ENCODE data around the gene ZMIZ1. TPM values are rescaled to one million over a fixed set of nuclear protein-coding genes. Genes with fewer than 3 reads are reported as not detected.

ZMIZ1 gene
- total and polyA plus RNA-seq, 9 donors: 16.3 to 55.7 (median 38.1) TPM

DNA sequence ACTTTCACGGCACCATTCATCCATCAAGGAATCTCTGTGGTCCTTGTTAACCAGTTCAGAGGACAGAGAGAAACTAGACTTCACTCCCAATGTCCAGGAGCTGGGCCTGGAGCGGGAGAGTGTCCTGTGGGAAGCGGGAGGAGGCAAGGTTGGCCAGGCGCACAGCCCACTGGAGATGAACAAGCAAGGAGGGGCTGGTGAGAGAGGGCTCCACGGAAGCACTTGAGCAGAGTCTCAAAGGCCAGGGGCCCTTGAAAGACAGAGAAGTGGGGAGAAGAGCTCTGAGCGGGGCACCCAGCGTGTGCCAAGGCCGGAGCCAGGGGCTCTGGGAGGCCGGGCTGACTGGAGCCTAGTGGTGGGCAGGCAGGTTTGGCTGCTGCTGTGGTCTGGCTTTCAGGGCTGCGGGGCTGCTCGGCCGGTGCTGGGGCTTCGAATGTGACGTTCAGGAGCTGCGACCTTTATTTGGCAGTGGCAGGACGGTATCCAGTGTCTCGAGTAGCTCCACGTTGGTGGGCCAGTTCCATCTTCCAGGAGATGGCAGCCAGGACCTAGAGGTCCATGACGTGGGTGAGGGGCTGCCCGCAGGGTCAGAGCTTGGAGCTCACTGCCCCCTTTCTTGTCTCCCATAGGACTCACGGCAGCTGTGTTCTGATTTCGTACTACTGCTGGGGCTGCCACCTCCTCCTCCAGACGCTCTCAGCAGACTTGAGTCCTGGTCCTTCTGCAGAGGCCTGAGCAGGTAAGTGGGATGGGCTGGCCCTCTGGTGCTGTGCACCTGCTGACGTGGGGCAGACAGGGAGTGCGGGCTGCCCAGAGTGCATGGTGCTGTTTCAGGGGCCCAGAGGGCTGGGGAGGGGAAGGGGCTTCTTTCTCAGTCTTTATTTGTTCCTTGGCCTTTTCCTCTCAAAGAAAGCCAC, 49.8 kb downstream of the ZMIZ1 start:
- Histone ChIP-seq H3K4me1 (ENCODE audit: control insufficient read depth, insufficient read depth, low read length) (peaks cover 62% of the 10 kb centered on the region), H3K9me3 (replicated peaks; ENCODE audit: control insufficient read depth, low read depth, low read length) (no peaks in the 10 kb centered on the region), H3K27ac (ENCODE audit: low read length) (no peak overlapping the region), H3K36me3 (ENCODE audit: control insufficient read depth, insufficient read depth, low read length) (peaks cover 35% of the 10 kb centered on the region), H3K27me3 (ENCODE audit: control insufficient read depth, insufficient read depth, low read length) (no peaks in the 10 kb centered on the region), H3K4me3 (ENCODE audit: low read length) (no peak overlapping the region)
- 70% methylated on average over 16 of the region's 25 CpGs for WGBS (ENCODE audit: insufficient coverage)
- DNase-seq: no peak

DNA sequence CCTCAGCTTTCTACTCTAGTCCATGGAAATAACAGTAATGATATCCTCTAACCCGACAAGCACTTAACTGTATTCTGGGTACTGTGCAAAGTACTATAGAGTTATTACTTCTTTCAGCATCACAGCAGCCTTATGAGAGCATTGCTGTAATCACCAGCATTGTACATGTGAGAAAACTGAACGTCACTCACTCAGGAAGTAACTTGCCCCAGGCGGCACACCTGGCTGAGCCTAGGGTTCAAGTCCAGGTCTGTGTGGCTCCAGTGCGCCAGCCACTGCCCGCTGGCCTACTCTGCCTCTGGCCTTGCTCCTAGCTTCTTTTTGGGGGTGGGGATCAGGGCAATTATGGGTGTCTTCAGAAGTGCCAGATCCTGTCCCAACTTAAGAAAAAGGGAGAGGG, 50.5 kb downstream of the ZMIZ1 start:
- H3K27me3 ChIP-seq (ENCODE audit: control insufficient read depth, insufficient read depth, low read length): no peaks in the 10 kb centered on the region
- no peak overlapping the region for H3K4me3 ChIP-seq (ENCODE audit: low read length)
- H3K4me1 ChIP-seq (ENCODE audit: control insufficient read depth, insufficient read depth, low read length): peaks cover 62% of the 10 kb centered on the region
- no peak overlapping the region for H3K27ac ChIP-seq (ENCODE audit: low read length)
- DNase-seq: no peak
- H3K9me3 ChIP-seq (replicated peaks; ENCODE audit: control insufficient read depth, low read depth, low read length): no peaks in the 10 kb centered on the region
- peaks cover 41% of the 10 kb centered on the region for H3K36me3 ChIP-seq (ENCODE audit: control insufficient read depth, insufficient read depth, low read length)
- WGBS (ENCODE audit: insufficient coverage): 85% methylated on average over 4 of the region's 5 CpGs

DNA sequence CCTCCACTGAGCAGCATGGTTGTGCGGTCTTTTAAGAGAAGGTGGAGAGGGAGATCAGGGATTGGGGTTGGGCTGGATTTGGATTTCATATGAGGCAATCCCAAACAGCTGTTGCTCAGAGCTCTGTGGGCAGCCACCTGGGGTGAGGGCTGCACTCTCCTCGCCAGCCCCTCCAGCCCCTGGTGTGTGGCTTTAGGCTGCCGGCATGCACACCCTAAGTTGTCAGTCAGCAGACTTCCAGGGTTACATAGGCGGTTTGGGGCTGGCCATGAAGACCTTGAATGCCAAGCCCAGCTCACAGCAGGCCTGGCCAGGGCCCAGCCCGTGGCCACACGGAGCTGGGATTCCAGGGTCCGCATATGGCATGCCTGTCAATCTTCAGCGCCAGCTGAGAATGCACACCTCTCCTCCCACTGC, 54.8 kb downstream of the ZMIZ1 start:
- 65% methylated on average over 8 of the region's 8 CpGs for whole genome bisulfite sequencing (ENCODE audit: insufficient coverage)
- H3K36me3 ChIP-seq (ENCODE audit: control insufficient read depth, insufficient read depth, low read length): peaks cover 62% of the 10 kb centered on the region
- H3K4me3 ChIP-seq (ENCODE audit: low read length): no peak overlapping the region
- H3K27me3 ChIP-seq (ENCODE audit: control insufficient read depth, insufficient read depth, low read length): no peaks in the 10 kb centered on the region
- peaks cover 63% of the 10 kb centered on the region for H3K4me1 ChIP-seq (ENCODE audit: control insufficient read depth, insufficient read depth, low read length)
- H3K27ac ChIP-seq (ENCODE audit: low read length): peak overlapping the region; percentile 76
- peak; percentile 90 for DNase-seq
- H3K9me3 ChIP-seq (replicated peaks; ENCODE audit: control insufficient read depth, low read depth, low read length): no peaks in the 10 kb centered on the region

DNA sequence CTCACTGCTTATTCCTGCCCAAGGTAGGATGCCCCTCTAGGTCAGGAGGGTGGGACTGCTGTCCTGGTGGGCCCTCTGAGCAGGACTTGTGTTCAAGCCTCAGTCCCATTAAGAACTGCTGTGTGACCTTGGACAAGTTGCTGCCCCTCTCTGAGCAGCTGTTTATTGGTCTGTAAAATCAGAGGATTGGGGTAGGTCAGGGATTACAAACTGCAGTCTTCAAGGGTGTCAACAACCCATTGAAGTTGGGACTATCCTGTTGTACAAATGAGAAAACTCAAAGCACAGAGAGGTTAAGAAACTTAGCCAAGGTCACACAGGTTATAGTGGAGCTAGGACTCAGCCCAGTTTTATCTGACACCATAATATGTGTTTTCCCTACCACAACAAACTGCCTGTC, 55.3 kb downstream of the ZMIZ1 start:
- Histone ChIP-seq H3K4me3 (ENCODE audit: low read length) (no peak overlapping the region), H3K9me3 (replicated peaks; ENCODE audit: control insufficient read depth, low read depth, low read length) (no peaks in the 10 kb centered on the region), H3K27ac (ENCODE audit: low read length) (peak overlapping the region; percentile 87), H3K36me3 (ENCODE audit: control insufficient read depth, insufficient read depth, low read length) (peaks cover 61% of the 10 kb centered on the region), H3K27me3 (ENCODE audit: control insufficient read depth, insufficient read depth, low read length) (no peaks in the 10 kb centered on the region), H3K4me1 (ENCODE audit: control insufficient read depth, insufficient read depth, low read length) (peaks cover 64% of the 10 kb centered on the region)
- DNase-seq: no peak

DNA sequence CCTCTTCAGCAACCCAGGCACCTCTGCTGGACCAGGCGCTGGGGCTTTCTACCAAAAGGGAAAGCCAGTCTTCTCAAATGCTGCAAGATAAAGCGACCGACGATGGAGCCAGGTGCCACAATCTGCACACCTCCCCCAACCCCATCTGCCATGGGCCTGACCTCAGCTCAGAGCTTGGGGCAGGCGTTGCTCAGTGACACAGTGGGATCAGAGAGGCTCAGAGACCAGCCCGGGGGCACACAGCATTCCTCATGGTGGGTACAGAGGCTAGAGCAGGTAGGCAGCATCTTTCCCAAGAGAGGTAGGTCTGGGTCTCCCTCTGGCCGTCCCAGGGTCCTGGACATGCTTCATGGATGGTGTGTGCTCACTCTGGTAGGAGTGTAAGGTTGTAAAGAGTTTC, 56.3 kb downstream of the ZMIZ1 start:
- H3K27me3 ChIP-seq (ENCODE audit: control insufficient read depth, insufficient read depth, low read length): no peaks in the 10 kb centered on the region
- 83% methylated on average over 2 of the region's 7 CpGs for WGBS (ENCODE audit: insufficient coverage)
- H3K36me3 ChIP-seq (ENCODE audit: control insufficient read depth, insufficient read depth, low read length): peaks cover 53% of the 10 kb centered on the region
- no peak overlapping the region for H3K4me3 ChIP-seq (ENCODE audit: low read length)
- H3K9me3 ChIP-seq (replicated peaks; ENCODE audit: control insufficient read depth, low read depth, low read length): no peaks in the 10 kb centered on the region
- no peak for DNase-seq
- H3K4me1 ChIP-seq (ENCODE audit: control insufficient read depth, insufficient read depth, low read length): peaks cover 75% of the 10 kb centered on the region
- H3K27ac ChIP-seq (ENCODE audit: low read length): no peak overlapping the region

DNA sequence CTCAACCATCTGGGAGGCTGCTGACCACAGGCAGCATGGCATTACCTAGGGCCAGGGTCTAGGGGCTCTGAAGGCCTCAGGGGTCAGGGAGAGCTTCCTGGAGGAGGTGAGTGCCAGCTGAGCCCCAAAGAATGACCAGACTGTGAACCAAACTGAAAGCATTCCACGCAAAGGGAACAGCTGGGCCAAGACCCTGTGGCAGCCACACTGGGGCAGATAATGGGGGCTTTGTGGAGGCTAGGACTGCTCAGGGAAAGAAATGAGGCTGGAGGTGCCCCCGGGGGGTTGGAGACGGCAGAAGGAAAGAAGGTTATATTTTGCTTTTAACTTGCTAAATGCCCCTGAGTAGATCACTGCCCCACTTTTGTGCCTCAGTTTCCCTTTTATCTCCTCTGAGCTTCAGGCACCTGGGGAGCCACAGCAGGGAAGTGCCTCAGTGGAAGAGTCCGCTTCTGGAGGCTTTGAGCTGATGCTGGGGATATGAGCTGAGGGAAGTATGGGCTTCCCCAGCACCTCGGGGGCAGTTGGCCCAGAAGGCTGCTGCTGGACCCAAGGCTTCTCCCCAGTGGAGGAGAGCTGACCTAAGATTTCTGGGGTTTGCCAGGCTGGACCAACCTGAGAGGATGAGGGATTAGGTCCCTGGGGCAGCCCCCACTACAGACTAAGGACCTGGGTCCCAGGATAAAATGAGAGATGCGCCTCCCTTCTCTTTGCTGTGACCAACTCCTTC, 57.8 kb downstream of the ZMIZ1 start:
- H3K9me3 ChIP-seq (replicated peaks; ENCODE audit: control insufficient read depth, low read depth, low read length): no peaks in the 10 kb centered on the region
- no peaks in the 10 kb centered on the region for H3K27me3 ChIP-seq (ENCODE audit: control insufficient read depth, insufficient read depth, low read length)
- H3K27ac ChIP-seq (ENCODE audit: low read length): no peak overlapping the region
- peaks cover 46% of the 10 kb centered on the region for H3K36me3 ChIP-seq (ENCODE audit: control insufficient read depth, insufficient read depth, low read length)
- 86% methylated on average over 2 of the region's 6 CpGs for WGBS (ENCODE audit: insufficient coverage)
- peaks cover 85% of the 10 kb centered on the region for H3K4me1 ChIP-seq (ENCODE audit: control insufficient read depth, insufficient read depth, low read length)
- DNase-seq: no peak
- no peak overlapping the region for H3K4me3 ChIP-seq (ENCODE audit: low read length)

DNA sequence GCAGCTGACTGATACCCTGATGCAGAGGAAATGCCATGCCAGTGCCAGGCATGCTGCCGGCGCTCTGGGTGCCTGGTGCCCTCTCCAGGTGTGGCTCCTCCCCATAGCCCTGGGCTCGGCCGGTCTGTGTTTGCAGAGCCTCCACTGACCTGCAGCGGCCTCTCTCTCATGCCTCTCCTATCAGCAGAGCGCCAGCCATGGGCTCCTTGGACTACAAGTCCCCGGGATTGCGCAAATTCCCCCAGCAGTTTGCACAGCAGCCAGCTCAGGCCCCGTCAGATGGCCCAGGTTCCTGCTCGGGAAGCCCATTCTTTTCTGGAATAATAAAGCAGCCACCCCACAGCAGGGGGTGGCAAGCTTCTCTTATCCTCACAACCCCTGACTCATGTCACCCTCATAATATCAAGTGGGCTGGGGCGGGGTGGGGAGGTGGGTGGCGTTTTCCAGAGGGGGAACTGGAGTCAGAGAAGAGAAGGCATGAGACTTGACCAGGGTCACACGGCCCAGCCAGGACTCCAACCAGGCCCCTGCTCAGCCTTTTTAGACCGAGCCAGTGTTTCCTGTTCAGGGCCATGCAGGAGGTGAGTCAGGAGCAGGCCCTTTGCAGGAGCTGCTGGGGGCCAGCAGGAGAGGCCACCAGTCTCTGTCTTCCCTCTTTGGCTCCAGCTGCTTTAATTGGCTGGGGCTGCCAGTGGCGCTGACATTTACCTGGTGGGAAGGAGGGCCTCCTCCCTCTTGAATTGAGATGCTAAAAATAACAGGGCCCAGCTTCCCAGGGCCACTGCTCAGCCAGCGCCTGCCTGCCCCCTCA, 58.6 kb downstream of the ZMIZ1 start:
- 69% methylated on average over 13 of the region's 16 CpGs for WGBS (ENCODE audit: insufficient coverage)
- H3K36me3 ChIP-seq (ENCODE audit: control insufficient read depth, insufficient read depth, low read length): peaks cover 39% of the 10 kb centered on the region
- no peak for DNase-seq
- no peak overlapping the region for H3K27ac ChIP-seq (ENCODE audit: low read length)
- peaks cover 93% of the 10 kb centered on the region for H3K4me1 ChIP-seq (ENCODE audit: control insufficient read depth, insufficient read depth, low read length)
- H3K9me3 ChIP-seq (replicated peaks; ENCODE audit: control insufficient read depth, low read depth, low read length): no peaks in the 10 kb centered on the region
- no peaks in the 10 kb centered on the region for H3K27me3 ChIP-seq (ENCODE audit: control insufficient read depth, insufficient read depth, low read length)
- H3K4me3 ChIP-seq (ENCODE audit: low read length): no peak overlapping the region

DNA sequence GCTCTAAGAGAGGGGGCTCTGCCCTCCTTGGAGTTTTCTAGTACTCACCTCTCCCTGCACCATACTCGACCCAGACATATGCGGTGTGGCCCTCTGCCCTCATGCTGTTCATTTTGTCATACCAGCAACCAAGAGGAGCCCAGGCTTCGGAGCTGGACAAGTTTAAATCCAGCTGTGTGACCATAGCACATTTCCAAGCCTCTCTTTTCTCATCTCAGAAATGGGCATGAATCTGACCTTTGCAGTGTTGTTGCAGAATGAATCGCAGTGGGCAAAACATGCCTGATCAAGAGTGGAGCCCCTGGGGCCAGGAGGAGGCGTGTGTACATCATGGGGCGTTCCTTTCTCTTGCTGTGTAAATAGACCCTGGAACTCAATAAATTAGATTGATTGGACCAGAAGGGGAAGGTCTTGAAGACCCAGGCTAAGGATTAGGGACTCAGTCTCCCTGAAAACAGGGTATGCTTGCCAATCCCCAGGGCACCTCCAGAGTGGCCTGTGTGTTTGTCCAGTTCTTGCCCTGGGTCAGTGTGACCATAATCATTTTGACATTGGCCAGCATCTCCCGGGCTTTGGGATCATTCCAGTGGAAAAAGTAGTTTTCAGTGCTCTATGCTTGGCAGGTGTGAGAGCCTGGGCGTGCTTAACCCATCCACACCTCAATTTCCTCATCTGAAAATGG, 59.6 kb downstream of the ZMIZ1 start:
- peaks cover 94% of the 10 kb centered on the region for H3K4me1 ChIP-seq (ENCODE audit: control insufficient read depth, insufficient read depth, low read length)
- DNase-seq: no peak

DNA sequence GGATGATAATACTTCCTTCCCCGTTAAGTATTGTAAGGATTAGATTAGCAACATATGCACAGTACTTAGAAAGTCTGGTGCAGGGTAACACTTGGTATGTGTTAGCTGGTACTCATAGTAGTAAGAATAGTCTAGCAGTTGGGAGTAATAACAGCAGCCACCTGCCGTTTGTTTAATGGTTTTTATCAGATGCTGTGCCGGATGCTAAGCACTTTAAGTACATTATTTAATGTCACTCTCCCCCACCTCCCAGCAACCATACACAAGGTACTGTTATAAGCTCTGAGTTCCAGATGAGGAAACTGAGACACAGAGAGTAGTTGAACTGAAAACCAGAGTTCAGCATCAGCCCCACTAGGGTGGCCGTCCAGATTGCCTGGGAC, 60.1 kb downstream of the ZMIZ1 start:
- 60% methylated on average over 1 of the region's 4 CpGs for WGBS (ENCODE audit: insufficient coverage)
- DNase-seq: no peak
- Histone ChIP-seq H3K4me1 (ENCODE audit: control insufficient read depth, insufficient read depth, low read length) (peaks cover 93% of the 10 kb centered on the region), H3K27me3 (ENCODE audit: control insufficient read depth, insufficient read depth, low read length) (no peaks in the 10 kb centered on the region), H3K36me3 (ENCODE audit: control insufficient read depth, insufficient read depth, low read length) (peaks cover 36% of the 10 kb centered on the region), H3K9me3 (replicated peaks; ENCODE audit: control insufficient read depth, low read depth, low read length) (no peaks in the 10 kb centered on the region), H3K27ac (ENCODE audit: low read length) (peak overlapping the region; percentile 58), H3K4me3 (ENCODE audit: low read length) (no peak overlapping the region)

More for the DNA sequence above, 59.6 kb downstream of the ZMIZ1 start:
- no peak overlapping the region for H3K27ac ChIP-seq (ENCODE audit: low read length)
- WGBS (ENCODE audit: insufficient coverage): 77% methylated on average over 3 of the region's 8 CpGs
- H3K36me3 ChIP-seq (ENCODE audit: control insufficient read depth, insufficient read depth, low read length): peaks cover 39% of the 10 kb centered on the region
- no peak overlapping the region for H3K4me3 ChIP-seq (ENCODE audit: low read length)
- no peaks in the 10 kb centered on the region for H3K27me3 ChIP-seq (ENCODE audit: control insufficient read depth, insufficient read depth, low read length)
- H3K9me3 ChIP-seq (replicated peaks; ENCODE audit: control insufficient read depth, low read depth, low read length): no peaks in the 10 kb centered on the region
